HG03045 (cell line): ENCODE measurements around the gene GABARAP.

ENCODE experiments used
- ATAC-seq: cut with Tn5 transposase; IDR thresholded peaks from one replicate; pipeline ENCODE4 v1.9.1; 2021; ENCODE audit warnings: mild to moderate bottlenecking, moderate library complexity; ENCODE audit not compliant: unreplicated experiment

Gene GABARAP

DNA sequence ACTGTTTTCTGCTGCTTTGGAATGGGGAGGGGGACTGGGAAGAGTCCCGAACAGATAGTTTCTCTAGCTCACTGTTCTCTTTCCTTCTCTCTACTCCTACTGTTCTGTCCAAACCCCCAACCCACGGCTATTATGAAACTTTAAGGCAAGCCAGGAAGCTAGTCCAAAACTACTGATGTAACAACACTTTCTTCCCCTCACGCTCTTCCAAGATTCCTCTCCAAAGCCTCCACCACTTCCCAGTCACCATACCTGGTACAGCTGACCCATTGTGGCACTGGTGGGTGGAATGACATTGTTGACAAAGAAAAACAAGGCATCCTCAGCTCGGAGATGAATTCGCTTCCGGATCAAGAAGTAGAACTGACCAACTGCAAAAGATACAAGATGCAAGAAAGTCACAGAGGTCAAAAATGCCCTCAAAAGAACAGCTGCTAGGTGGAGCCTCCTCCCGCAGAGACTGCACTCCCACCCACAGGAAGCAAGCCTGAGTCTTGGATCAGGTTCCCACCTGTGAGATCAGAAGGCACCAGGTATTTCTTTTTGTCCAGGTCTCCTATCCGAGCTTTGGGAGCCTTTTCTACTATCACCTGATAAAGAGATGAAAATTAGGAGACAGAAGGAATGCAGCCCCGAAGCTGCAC lies 1.0 kb downstream of the GABARAP start:
- no peak for ATAC-seq

DNA sequence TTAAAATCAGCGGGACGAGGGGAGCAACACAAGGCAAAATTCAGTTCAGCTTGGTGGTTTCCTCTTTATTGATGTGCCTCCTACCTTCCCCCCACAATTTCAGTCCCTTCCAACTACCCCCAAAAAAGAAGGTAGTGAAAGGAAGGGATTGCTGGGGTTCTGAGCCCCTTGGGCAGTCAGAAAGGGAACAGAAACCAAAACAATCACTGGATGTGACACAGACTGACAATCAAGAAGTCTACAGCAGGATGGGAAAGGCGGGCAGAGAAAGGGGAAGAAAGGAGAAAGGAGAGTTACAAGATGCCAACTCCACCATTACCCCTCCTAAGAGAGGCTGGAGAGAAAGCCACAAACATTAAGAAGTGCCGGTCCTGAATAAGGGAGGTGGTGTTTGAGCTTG lies 1.9 kb downstream of the GABARAP start:
- no peak for ATAC-seq

DNA sequence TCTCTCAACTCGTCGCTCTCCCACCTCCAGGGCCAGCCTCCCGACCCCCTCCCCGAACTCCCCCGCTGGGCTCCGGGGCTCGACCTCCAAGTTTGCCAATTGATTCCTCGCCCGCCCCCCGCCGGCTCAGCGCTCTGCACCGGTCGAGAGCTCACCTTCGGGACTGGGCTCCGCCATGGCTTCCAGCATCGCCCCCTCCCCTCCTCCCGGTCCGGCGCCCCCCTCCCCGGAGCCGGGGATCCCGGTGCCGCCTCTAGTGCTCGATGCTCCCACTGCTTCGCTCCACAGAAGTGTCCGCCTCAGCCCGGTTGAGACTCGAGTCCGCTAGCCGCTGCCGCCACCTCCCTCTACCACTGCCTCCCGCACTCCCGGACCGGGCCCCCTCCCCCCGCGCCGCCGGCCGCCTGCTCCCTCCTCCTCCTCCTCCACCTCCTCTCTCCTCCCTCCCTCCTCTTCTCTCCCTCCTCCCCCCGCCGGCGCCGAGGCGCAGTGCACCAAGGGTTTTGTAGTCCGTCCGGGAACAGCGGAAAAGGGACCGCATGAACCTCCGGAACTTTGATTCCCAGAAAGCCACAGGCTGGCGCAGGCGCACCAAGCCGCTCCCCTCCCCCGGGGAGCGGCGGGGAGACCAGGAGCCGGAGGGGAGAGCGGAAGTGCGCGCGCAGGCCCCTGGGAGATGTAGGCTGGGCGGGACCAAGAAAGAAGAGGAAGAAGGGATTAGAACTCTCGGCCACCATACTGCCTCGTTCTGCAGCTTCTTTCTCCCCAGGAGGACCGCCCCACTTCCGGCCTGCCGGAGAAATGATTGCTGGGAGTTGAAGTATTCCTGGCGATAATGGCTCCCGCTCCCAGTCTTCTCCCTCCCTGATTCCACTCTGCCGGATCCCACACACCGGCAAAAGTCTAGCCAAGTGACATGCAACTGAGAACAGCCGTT lies 2.9 kb downstream of the GABARAP start, which contains the start of gene PHF23:
PHF23 (minus strand) TSS at position 367 of the 937 bp plus-strand sequence; CDS start at position 189, 178 bp downstream.
- ATAC-seq, result peak; percentile 48

DNA sequence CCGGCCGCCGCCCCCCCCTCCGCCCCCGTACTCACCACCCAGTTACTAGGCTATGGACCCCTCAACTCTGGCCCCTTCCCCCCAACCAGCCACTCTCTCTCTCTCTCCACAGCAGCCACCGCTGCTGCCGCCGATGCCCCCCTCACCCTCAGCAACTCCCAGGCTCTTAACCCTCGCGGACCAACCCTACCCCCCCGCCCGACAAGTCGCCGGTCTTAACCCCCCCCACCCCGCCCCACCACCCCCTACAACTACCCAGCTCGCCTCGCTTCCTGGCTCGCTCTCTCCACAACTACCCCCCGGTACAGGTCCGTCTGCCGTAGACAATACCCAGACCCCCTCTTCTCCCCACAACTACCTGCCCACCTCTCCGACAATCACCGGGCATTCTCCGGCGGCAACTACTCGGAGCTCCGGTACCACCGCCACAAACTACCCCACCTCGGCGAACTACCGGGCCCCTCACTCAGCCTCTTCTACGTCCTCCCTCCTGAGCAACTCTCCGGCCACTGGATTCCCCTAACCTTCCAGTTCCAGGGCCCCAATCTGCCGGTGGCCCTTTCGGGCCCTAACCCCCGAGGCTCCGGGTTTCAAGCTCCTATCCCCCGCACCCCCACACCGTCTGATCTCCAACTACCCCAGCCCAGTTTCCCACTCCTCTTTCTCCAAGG lies 3.7 kb downstream of the GABARAP start:
- no peak for ATAC-seq

- no peak for ATAC-seq
Observed at GRCh38 chr17:7237761-7238419, 4.4 kb downstream of the GABARAP start.

DNA sequence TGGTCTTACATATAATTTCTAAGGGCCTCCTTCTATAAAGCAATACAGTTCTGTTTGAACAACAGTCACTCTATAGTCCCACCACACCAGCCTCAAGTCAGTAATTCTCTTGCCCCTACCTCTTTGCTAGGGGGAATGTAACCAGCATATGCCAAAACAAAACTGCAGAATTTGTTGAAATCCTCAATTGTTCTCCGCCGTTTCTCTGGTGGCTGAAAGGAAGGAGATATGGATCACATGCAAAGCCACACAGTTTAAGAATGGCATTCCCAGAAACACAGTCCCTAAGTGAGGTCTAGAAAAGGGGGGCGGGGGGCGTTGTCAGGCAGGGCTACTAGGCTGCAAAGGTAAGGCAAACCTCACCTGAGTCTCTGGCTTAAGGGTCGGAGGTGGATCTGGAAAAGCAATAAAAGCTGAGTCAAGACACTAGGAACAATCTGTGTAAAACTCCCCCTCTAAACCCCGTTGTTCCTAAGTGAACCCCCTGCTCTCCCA lies 4.9 kb downstream of the GABARAP start:
- no peak for ATAC-seq

GRCh38 chr17:7236808-7237207 lies 5.4 kb downstream of the GABARAP start:
- no peak for ATAC-seq

DNA sequence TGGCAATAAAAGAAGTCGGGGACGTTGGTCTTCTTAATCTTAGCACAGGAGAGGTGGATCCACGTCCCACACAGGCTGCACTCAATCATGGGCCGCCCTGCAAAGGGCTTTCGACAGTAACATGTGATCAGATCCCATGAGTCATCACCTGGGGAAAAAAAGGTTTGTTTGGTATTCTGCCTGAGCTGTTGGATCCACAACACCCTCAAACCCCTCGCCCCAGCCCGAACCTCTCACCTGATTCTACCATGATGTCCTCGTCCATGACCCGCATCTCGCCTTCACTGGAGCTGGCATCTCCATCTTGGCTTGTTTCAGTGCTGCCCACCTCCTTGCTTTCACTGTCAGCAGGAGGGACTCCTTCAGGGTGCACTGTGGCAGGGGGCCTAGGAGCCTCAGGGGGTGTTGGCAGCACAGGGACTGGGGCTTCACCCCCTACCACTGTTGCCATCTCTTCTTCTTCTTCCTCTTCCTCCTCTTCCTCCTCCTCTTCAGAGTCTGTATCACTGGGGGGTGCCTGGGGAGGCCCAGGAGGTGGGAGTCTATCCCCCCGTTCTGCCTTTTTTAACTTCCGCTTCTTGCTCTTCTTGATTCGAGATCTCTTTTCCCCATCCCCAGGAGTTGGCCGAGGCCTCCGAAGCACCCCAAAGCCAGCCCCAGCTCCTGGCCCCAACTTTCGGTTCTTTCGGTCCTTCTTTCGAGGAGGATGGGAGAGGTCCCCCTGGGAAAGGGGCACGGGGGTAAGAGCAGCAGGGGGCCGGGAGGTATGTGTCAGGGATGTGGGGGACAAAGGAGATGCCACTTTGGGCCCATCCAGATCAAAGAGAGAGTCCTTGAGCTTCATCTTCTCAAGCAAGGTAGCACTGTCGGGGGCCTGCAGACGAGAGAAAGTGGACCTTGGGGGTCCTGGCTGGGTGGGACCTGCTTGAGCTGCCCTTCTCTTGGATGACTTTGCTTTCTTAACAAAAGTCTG lies 6.3 kb downstream of the GABARAP start:
- ATAC-seq, result no peak

- ATAC-seq, result peak; percentile 49
Observed at GRCh38 chr17:7234083-7234951, 7.9 kb downstream of the GABARAP start, which contains the start of gene DVL2. Gene DVL2, minus strand, starts transcription at chr17:7234517. Its CDS starts 255 bp downstream, at chr17:7234262.

- ATAC-seq, result no peak
Observed at GRCh38 chr17:7233701-7234082, 8.6 kb downstream of the GABARAP start.

DNA sequence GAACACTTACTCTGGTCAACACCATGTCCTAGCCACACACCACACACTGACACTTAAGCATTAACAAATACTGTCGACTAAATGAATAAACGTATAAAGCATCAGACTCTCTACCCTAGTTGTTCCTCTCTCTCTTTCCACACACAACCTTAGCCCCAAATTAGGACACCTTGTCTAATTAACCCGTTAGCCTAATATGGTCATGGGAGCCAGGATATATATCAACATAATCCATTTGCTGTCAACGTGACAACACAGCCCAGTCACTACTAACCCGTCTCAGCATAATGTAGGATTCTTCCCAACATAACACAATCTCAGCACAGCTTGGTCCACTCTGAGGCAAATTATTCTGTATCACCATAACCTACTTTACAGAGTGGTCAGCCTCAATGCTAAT lies 10.1 kb downstream of the GABARAP start:
- no peak for ATAC-seq

- ATAC-seq, result no peak
Observed at GRCh38 chr17:7229504-7229903, 12.7 kb downstream of the GABARAP start.

DNA sequence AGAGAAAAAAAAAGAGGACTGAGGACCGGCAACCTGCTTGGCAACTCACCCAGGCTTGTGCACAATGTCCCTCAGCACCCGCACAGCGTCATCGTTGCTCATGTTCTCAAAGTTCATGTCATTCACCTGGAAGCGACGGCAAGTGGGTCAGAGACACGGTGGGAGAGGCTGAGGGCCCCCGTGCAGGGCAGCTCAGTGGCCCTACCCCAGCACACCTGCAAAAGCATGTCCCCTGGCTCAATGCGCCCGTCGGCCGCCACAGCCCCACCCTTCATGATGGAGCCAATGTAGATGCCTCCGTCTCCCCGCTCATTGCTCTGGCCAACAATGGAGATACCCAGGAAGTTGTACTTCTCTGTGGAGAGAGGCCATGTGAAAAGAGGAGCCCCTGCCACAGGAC lies 13.3 kb downstream of the GABARAP start:
- no peak for ATAC-seq

DNA sequence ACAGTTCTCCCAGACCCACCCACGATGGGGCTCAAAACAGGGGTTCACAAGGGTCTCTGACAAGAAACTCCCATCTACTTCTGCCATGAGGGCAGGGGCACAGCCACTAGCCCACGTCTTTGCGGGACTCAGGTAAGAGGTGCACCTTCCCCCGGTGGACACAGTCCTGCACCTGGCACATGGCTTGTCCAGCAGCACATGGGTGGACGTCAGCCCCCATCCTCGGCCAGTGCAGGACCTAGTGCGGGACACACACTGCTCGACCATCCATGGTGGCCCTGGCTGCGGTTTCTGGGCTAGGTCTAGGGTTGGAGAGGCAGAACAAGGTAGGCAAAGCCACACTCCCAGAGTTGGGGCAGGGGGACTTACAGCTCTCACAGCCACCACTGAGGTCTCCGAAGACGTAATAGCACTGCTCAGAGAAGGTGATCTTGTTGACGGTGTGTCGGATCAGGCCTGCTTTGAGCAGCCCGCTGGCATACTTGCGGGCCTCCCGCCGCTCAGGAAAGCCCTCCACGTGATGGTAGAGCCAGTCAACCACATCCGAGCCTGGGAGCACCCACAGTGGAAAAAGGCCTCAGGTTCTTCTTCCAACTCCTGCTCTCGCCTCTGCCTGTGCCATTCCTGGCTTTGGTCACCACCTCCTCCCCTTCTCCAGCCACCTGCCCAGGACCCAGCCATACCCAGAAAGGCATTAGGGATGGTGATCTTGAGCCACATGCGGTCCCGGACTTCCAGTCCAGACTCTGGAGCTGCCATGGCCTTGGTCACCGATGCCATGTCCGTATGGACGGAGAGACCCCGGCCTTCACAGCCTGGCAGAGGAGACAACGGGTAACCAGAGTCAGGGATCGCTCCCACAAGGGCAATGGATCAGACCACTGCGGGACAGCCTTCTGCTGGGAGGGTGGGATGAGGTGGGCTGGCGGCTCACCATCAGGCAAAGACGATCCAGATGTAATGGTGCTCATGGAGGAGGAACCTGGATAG lies 15.2 kb downstream of the GABARAP start:
- ATAC-seq, result no peak

GRCh38 chr17:7225711-7226331 lies 16.4 kb downstream of the GABARAP start:
- ATAC-seq, result no peak

DNA sequence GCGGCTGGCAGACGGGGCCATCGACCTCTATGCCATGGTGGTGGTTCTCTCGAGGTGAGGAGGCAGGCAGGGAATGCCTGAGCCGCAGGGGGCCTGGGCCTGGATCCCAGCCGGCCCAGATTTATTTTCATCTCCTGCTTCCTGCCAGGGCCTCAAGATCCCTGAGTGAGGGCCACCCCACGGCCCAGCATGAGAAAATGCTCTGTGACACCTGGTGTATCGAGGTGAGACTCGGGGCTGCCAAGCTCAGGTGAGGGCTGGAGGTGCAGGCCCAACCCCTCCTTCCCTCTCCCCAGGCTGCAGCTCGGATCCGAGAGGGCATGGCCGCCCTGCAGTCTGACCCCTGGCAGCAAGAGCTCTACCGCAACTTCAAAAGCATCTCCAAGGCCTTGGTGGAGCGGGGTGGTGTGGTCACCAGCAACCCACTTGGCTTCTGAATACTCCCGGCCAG lies 17.6 kb downstream of the GABARAP start:
- ATAC-seq, result no peak

DNA sequence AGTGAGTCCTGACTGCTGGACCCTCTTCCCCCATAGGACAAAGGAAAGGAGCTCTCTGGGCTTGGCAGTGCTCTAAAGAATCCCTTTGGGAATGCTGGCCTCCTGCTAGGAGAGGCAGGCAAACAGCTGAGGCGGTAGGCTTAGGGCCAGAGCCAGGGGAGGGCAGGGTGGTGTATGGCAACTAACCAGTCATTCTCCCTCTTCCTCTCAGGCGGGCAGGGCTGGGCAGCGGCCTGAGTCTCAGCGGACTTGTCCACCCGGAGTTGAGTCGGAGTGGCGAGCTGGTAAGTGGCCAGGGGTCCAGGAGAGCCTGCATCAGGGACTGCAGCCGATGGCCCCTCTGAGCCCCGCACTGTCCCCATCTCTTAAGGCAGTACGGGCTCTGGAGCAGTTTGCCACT lies 18.1 kb downstream of the GABARAP start:
- no peak for ATAC-seq
